ENCODE results near the gene FAAP100.

DNA sequence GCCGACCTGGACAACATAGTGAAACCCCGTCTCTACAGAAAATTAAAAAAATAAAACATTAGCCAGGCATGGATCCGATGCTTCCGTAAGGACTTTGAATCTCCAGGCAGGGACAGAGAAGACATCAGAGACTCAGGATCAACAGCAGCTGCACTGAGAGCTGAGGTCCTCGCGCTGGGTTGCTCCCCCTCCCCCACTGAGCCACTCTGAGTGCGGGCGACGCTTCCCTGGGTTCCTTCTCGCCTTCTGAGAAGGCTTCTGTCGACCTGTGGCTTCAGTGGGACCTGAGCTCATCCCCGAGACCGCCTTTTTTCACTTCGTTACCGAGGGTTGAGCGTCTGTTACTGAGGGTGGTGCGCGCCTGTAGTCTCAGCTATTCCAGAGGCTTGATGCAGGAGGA is 60.0 kb downstream of the FAAP100 start:
- no peak for TF ChIP-seq POLR2A (IDR thresholded peaks at IDR 0.05)
- TF ChIP-seq, protein P1, sequence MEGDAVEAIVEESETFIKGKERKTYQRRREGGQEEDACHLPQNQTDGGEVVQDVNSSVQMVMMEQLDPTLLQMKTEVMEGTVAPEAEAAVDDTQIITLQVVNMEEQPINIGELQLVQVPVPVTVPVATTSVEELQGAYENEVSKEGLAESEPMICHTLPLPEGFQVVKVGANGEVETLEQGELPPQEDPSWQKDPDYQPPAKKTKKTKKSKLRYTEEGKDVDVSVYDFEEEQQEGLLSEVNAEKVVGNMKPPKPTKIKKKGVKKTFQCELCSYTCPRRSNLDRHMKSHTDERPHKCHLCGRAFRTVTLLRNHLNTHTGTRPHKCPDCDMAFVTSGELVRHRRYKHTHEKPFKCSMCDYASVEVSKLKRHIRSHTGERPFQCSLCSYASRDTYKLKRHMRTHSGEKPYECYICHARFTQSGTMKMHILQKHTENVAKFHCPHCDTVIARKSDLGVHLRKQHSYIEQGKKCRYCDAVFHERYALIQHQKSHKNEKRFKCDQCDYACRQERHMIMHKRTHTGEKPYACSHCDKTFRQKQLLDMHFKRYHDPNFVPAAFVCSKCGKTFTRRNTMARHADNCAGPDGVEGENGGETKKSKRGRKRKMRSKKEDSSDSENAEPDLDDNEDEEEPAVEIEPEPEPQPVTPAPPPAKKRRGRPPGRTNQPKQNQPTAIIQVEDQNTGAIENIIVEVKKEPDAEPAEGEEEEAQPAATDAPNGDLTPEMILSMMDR (IDR thresholded peaks at IDR 0.05): no peak

All from vagina (tissue), 2 donors.